GM23338 (cell line): ENCODE measurements around the gene MAP1LC3A. TPM values are rescaled to one million over a fixed set of nuclear protein-coding genes. Genes with fewer than 3 reads are reported as not detected.

Source experiments
- ATAC-seq: fragments of 200-7000 bp; cut with Tn5 transposase; 3 replicates; pipeline ENCODE4 v1.9.1; 2020
- DNase-seq: peaks from one replicate; pipeline ENCODE4 v3.0.0-alpha.2; 2015; ENCODE audit warnings: low spot score
- H2AFZ ChIP-seq: fragments of 200-600 bp; sonication (generic); 2 replicates; pipeline ENCODE4 v1.8.0; 2016; ENCODE audit warnings: antibody characterized with exemption, mild to moderate bottlenecking, moderate library complexity
- H3F3A ChIP-seq: fragments of 200-600 bp; sonication (generic); replicated peaks from 2 replicates; pipeline ENCODE4 v1.8.0; 2017; ENCODE audit warnings: antibody characterized with exemption, mixed run types, low read depth
- H3K27ac ChIP-seq: fragments of 200-600 bp; sonication (generic); 2 replicates; pipeline ENCODE4 v1.6.1; 2016; ENCODE audit warnings: low read depth
- H3K27me3 ChIP-seq: fragments of 200-600 bp; sonication (generic); 2 replicates; pipeline ENCODE4 v1.8.0; 2016; ENCODE audit warnings: mild to moderate bottlenecking, mixed run types, moderate library complexity; ENCODE audit not compliant: insufficient read depth
- H3K36me3 ChIP-seq: fragments of 200-600 bp; sonication (generic); 2 replicates; pipeline ENCODE4 v1.8.0; 2016; ENCODE audit warnings: mild to moderate bottlenecking; ENCODE audit not compliant: insufficient read depth
- H3K4me1 ChIP-seq: fragments of 200-600 bp; sonication (generic); 2 replicates; pipeline ENCODE4 v1.8.0; 2016; ENCODE audit warnings: mild to moderate bottlenecking, moderate library complexity; ENCODE audit not compliant: insufficient read depth
- H3K4me2 ChIP-seq: fragments of 200-600 bp; sonication (generic); 2 replicates; pipeline ENCODE4 v1.7.1; 2017; ENCODE audit warnings: mixed run types
- H3K4me3 ChIP-seq: fragments of 200-600 bp; sonication (generic); 2 replicates; pipeline ENCODE4 v1.6.1; 2016; ENCODE audit warnings: mixed run types
- H3K79me2 ChIP-seq: fragments of 200-600 bp; sonication (generic); replicated peaks from 2 replicates; pipeline ENCODE4 v1.8.0; 2017; ENCODE audit warnings: mild to moderate bottlenecking; ENCODE audit not compliant: insufficient read depth
- H3K9me2 ChIP-seq: fragments of 200-600 bp; sonication (generic); 2 replicates; pipeline ENCODE4 v1.8.0; 2017; ENCODE audit not compliant: insufficient read depth
- H4K20me1 ChIP-seq: fragments of 200-600 bp; sonication (generic); replicated peaks from 2 replicates; pipeline ENCODE4 v1.8.0; 2017; ENCODE audit warnings: mild to moderate bottlenecking; ENCODE audit not compliant: insufficient read depth
- H3K27ac Mint-ChIP-seq: 2 replicates; pipeline ENCODE4 v1.8.0; 2020; ENCODE audit warnings: inconsistent platforms, mild to moderate bottlenecking, moderate library complexity, mixed read lengths
- H3K27me3 Mint-ChIP-seq: 3 replicates; pipeline ENCODE4 v1.8.0; 2022; ENCODE audit warnings: low read depth, mild to moderate bottlenecking, moderate library complexity, mixed read lengths, inconsistent platforms; ENCODE audit not compliant: insufficient read depth, poor library complexity
- H3K36me3 Mint-ChIP-seq: 3 replicates; pipeline ENCODE4 v1.8.0; 2021; ENCODE audit warnings: low read depth, mild to moderate bottlenecking, inconsistent platforms, moderate library complexity, mixed read lengths
- H3K4me1 Mint-ChIP-seq: 3 replicates; pipeline ENCODE4 v1.8.0; 2020; ENCODE audit warnings: mild to moderate bottlenecking, inconsistent platforms, mixed read lengths
- H3K4me3 Mint-ChIP-seq: 3 replicates; pipeline ENCODE4 v1.8.0; 2021; ENCODE audit warnings: moderate library complexity, mild to moderate bottlenecking, inconsistent platforms, mixed read lengths
- H3K9me3 Mint-ChIP-seq: 3 replicates; pipeline ENCODE4 v1.8.0; 2020; ENCODE audit warnings: moderate library complexity, mild to moderate bottlenecking, inconsistent platforms, mixed read lengths
- CREB1 ChIP-seq: fragments of 250-450 bp; sonication (Bioruptor Pico); IDR thresholded peaks from 2 replicates; pipeline ENCODE4 v1.5.0; 2020; ENCODE audit warnings: low read depth, mild to moderate bottlenecking, moderate library complexity
- ETS1 ChIP-seq: IDR thresholded peaks from 2 replicates; pipeline ENCODE4 v1.6.1; 2016; ENCODE audit warnings: antibody characterized with exemption
- EZH2 ChIP-seq: fragments of 200-600 bp; sonication (generic); IDR thresholded peaks from one replicate; pipeline ENCODE4 v1.8.0; 2017; ENCODE audit warnings: antibody characterized with exemption, mild to moderate bottlenecking, low read depth; ENCODE audit not compliant: unreplicated experiment
- EZH2phosphoT487 ChIP-seq: fragments of 200-600 bp; sonication (generic); IDR thresholded peaks from one replicate; pipeline ENCODE4 v1.8.1; 2018; ENCODE audit warnings: antibody characterized with exemption; ENCODE audit not compliant: unreplicated experiment
- JUNB ChIP-seq: IDR thresholded peaks from one replicate; pipeline ENCODE4 v1.6.1; 2016; ENCODE audit warnings: antibody characterized with exemption; ENCODE audit not compliant: unreplicated experiment
- NANOG ChIP-seq: IDR thresholded peaks from 2 replicates; pipeline ENCODE4 v1.6.1; 2016; ENCODE audit warnings: antibody characterized with exemption, borderline replicate concordance
- POLR2AphosphoS5 ChIP-seq: IDR thresholded peaks from 2 replicates; pipeline ENCODE4 v1.6.1; 2016; ENCODE audit warnings: antibody characterized with exemption, low read depth
- REST ChIP-seq: IDR thresholded peaks from one replicate; pipeline ENCODE4 v1.6.1; 2018; ENCODE audit warnings: antibody characterized with exemption; ENCODE audit not compliant: unreplicated experiment
- ZNF114 ChIP-seq: fragments of 250-450 bp; sonication (Bioruptor Pico); IDR thresholded peaks from 2 replicates; pipeline ENCODE4 v1.5.0; 2020; ENCODE audit warnings: mild to moderate bottlenecking, moderate library complexity
- ZNF331 ChIP-seq: fragments of 250-450 bp; sonication (Bioruptor Pico); IDR thresholded peaks from 2 replicates; pipeline ENCODE4 v1.5.0; 2020; ENCODE audit warnings: low read depth, mild to moderate bottlenecking, moderate library complexity
- polyA plus RNA-seq: library from polyadenylated mRNA; unstranded; fragments of >200 nt; fragmentation: Nextera tagmentation; extraction: Ambion mirVana; gene quantifications from 2 replicates; pipeline ENCODE4 v1.2.1, GENCODE V29; 2016
- total RNA-seq: library from RNA; depleted of rRNA; stranded (reverse); fragments of >200 nt; shearing (Covaris generic); gene quantifications from 2 replicates; pipeline ENCODE4 v1.2.3, GENCODE V29; 2014

The MAP1LC3A gene
- total and polyA plus RNA-seq, 2 experiments from 2014 or later: 15.2 to 15.9 TPM

GRCh38 chr20:34516247-34517113 lies 42.0 kb upstream of the MAP1LC3A start, which contains the start of gene DYNLRB1:
Gene DYNLRB1, plus strand, starts transcription at chr20:34516422. Its CDS starts 37 bp downstream, at chr20:34516459.
- peaks cover 12% of the 10 kb centered on the region; the same call in 2 of the 3 replicates for H3K4me1 Mint-ChIP-seq
- Histone ChIP-seq H3K4me3 (peak within 1 kb of the TSS; percentile 88), H3K79me2 (peaks cover 48% of the 10 kb centered on the region), H3K4me2 (peak within 1 kb of the TSS; percentile 87), H3K27ac (peak within 1 kb of the TSS; percentile 88), H3F3A (peaks cover 3% of the 10 kb centered on the region; the same call in 1 of the 2 replicates), H3K36me3 (no peaks in the 10 kb centered on the region; the same call in 1 of the 2 replicates), H2AFZ (peak within 1 kb of the TSS; percentile 50), H4K20me1 (peaks cover 24% of the 10 kb centered on the region; the same call in 1 of the 2 replicates), H3K27me3 (no peaks in the 10 kb centered on the region), H3K4me1 (peaks cover 8% of the 10 kb centered on the region), H3K9me2 (no peaks in the 10 kb centered on the region)
- peak within 1 kb of the TSS; percentile 98 for H3K27ac Mint-ChIP-seq
- H3K9me3 Mint-ChIP-seq: no peaks in the 10 kb centered on the region
- H3K36me3 Mint-ChIP-seq: no peaks in the 10 kb centered on the region; the same call in 2 of the 3 replicates
- H3K27me3 Mint-ChIP-seq: peaks cover 11% of the 10 kb centered on the region
- TF ChIP-seq ETS1 (0 out of 2 replicates have a peak, but pooled peaks have one; percentile 24), POLR2AphosphoS5 (peak; percentile 95), EZH2 (no peak), CREB1 (CRISPR knock-in tag) (0 out of 2 replicates have a peak, but pooled peaks have one; percentile 37)
- ATAC-seq: peak; percentile 90
- DNase-seq: peak; percentile 99
- H3K4me3 Mint-ChIP-seq: peak within 1 kb of the TSS; percentile 97

GRCh38 chr20:34517114-34517505 lies 41.4 kb upstream of the MAP1LC3A start:
- Histone ChIP-seq H3K27me3 (no peaks in the 10 kb centered on the region), H3K9me2 (no peaks in the 10 kb centered on the region), H3K4me2 (peak overlapping the region; percentile 87), H3K79me2 (peaks cover 54% of the 10 kb centered on the region), H2AFZ (0 out of 2 replicates have a peak overlapping the region, but pooled peaks have one; percentile 44), H3K27ac (peak overlapping the region; percentile 88), H3F3A (peaks cover 3% of the 10 kb centered on the region; the same call in 1 of the 2 replicates), H3K4me1 (peaks cover 8% of the 10 kb centered on the region), H3K36me3 (no peaks in the 10 kb centered on the region; the same call in 1 of the 2 replicates), H3K4me3 (peak overlapping the region; percentile 88), H4K20me1 (peaks cover 27% of the 10 kb centered on the region)
- Mint-ChIP-seq H3K4me1 (peaks cover 13% of the 10 kb centered on the region), H3K36me3 (no peaks in the 10 kb centered on the region; the same call in 2 of the 3 replicates), H3K27me3 (peaks cover 11% of the 10 kb centered on the region), H3K27ac (no peak overlapping the region; the same call in 1 of the 2 replicates), H3K9me3 (no peaks in the 10 kb centered on the region), H3K4me3 (peak overlapping the region; percentile 97)
- DNase-seq (no peak), ATAC-seq (no peak)
- TF ChIP-seq EZH2 (no peak), POLR2AphosphoS5 (no peak), NANOG (no peak), ZNF114 (CRISPR knock-in tag) (no peak), REST (no peak), ZNF331 (CRISPR knock-in tag) (no peak), ETS1 (no peak), JUNB (no peak), CREB1 (CRISPR knock-in tag) (no peak), EZH2phosphoT487 (no peak)
